Measurements from ENCODE around the gene PARP1.
"Not testable (repeated sequence)": the region's sequence is repeated elsewhere in the genome, so short reads cannot be mapped to it uniquely, and the experiment has no call there.

PARP1 gene

GRCh38 chr1:226351709-226352108 lies 56.2 kb downstream of the PARP1 start:
- DNase-seq (ENCODE audit: low read depth in 2 of 2), result no peak

- DNase-seq (ENCODE audit: low read depth in 2 of 2), result no peak
Observed at GRCh38 chr1:226350519-226350865, 57.4 kb downstream of the PARP1 start.

- no peak for DNase-seq (ENCODE audit: low read depth in 2 of 2)
Observed at GRCh38 chr1:226349801-226350518, 57.9 kb downstream of the PARP1 start.

GRCh38 chr1:226349081-226349480 lies 58.8 kb downstream of the PARP1 start:
- DNase-seq (ENCODE audit: low read depth in 2 of 2), result no peak

- DNase-seq (ENCODE audit: low read depth in 2 of 2), result no peak
Observed at GRCh38 chr1:226344441-226345259, 63.2 kb downstream of the PARP1 start.

- no peak for DNase-seq (ENCODE audit: low read depth in 2 of 2)
Observed at GRCh38 chr1:226342656-226343055, 65.2 kb downstream of the PARP1 start.

DNA sequence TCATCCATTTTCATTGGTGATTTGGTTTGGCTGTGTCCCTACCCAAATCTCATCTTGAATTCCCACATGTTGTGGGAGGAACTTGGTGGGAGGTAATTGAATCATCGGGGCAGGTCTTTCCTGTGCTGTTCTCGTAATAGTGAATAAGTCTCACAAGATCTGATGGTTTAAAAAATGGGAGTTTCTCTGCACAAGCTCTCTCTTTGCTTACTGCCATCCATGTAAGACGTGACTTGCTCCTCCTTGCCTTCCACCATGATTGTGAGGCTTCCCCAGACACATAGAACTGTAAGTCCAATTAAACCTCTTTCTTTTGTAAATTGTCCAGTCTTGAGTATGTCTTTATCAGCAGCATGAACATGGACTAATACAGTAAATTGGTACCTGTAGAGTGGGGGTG lies 67.8 kb downstream of the PARP1 start:
- not testable (repeated sequence) for DNase-seq (ENCODE audit: low read depth in 2 of 2)

DNA sequence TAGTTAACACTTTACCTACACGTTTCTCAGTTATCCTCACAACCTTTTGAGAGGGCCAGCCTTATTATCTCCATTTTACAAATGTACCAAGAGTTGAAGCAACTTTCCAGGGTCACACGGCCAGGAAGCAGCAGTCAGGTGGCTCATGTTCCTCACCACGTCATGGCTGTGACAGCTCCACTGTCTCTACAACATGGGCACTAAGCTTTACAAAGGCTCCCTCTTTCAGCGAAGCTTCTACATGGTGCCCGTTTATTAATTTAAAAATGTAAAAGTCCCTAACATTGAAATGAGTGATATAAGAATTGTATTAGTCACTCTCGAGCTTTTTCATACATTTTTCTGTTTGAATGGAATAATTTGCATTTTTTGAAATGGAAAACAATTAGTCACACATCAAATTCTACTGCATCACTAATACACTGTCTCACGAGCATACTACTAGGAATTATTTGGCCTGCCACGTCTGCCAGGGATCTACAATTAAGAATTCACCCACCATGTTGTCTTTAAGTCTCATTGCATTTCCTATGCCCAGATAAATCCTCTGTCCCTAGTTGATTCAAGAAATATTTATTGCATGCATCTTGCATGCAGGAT lies 70.5 kb downstream of the PARP1 start:
- no peak for DNase-seq (ENCODE audit: low read depth in 2 of 2)

DNA sequence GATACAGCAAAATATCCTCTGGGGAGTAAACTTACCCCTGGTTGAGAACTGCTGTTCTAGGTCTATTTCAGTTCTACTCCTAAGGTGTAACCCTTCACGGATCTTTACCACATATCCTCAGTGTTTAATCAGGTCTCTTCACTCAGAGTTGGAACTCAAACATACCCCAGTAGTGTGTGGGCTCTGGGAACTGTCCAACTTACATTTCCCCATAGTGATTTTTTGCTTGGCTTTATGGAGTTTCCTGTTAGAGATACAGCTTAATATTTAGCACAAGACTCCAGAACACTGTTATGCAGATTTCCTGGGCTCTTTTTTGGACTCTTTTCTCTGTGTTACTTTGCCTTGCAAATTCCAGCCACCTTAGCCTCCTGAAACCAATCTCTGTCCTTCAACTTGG lies 72.2 kb downstream of the PARP1 start:
- no peak for DNase-seq (ENCODE audit: low read depth in 2 of 2)

DNA sequence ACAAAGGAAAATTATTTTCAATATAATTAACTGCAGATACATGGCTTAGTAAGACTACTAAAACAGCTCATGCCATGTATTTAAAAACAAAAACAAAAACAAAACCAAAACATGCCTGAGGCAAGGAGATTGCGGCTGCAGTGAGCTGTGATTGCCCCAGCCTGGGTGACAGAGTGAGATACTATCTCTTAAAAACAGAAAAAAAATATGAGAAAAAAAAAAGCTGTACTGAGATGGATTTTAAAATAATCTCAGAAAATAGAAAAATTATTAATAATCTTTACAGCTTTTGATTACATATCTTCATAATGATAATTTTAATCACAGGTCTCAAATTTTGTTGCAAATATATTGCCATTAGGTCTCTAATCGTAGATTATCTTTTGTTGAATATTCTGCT lies 74.9 kb downstream of the PARP1 start:
- no peak for DNase-seq (ENCODE audit: low read depth in 2 of 2)

DNA sequence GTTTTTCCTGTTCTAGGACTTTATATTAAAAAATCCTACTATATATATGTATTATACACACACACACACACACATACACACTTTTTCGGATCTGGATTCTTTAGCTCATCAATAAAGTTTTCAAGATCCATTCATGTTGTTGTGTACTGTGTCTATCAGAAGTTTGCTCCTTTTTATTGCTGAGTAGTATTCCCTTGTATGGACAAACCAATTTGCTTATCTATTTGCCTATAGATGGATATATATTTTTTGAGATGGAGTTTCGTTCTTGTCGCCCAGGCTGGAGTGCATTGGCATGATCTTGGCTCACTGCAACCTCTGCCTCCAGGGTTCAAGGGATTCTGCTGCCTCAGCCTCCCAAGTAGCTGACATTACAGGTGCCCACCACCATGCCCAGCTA lies 78.7 kb downstream of the PARP1 start:
- DNase-seq (ENCODE audit: low read depth in 2 of 2), result no peak

DNA sequence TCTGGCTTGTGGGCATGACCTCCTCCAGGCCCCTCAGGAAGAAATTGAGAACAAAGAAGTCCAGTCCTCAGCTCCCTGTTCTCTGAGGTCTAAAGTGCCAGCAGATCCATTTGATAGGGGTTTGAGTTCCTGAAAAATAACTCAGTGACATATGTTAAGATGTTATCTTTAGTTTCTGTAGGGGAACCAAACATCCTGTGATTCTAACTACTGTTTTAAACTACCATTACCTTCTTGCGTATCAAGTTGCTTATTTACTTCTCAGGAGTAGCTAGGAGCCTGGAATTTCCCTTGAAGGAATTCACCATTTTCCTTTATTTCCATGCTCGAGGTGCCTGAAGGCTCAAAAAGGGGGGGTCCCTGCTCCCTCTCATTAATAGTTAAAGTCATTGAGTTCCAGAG lies 80.1 kb downstream of the PARP1 start:
- no peak for DNase-seq (ENCODE audit: low read depth in 2 of 2)

DNA sequence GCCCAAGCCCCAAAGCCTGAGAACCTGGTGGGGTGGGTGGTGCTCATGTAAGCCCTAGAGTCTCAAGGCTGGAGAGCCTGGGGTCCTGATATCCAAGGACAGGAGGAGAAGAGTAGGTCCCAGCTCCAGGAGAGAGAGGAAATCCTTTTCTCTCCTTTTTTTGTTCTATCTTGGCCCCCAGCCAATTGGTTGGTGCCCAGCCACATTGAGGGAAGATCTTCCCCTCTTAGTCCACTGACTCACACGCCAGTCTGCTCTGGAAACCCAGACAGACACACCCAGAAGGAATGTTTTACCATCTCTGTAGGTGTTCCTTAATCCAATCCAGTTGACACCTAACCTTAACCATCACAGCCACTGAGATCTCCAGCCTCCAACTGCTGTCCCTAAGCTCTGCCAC lies 82.7 kb downstream of the PARP1 start:
- DNase-seq (ENCODE audit: low read depth in 2 of 2), result no peak

DNA sequence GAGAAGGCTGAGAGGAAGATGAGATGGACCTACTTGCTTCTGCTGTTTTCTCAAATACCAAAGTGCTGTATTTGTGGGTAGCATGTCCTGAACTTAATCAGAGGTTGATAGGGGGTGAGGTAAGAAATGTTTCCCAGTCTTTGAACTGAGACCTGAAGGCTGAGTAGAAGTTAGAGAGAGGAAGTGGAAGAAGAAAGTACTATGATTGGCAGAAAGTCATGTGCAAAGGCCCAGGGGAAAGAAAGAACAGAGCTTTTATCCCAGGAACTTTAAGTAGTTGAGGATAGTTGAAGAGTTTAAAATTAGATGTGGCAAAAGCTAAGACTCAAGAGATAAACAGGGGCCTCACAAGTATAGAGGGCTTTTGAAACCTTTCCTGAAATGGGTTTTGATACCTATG lies 83.4 kb downstream of the PARP1 start:
- DNase-seq (ENCODE audit: low read depth in 2 of 2), result no peak

DNA sequence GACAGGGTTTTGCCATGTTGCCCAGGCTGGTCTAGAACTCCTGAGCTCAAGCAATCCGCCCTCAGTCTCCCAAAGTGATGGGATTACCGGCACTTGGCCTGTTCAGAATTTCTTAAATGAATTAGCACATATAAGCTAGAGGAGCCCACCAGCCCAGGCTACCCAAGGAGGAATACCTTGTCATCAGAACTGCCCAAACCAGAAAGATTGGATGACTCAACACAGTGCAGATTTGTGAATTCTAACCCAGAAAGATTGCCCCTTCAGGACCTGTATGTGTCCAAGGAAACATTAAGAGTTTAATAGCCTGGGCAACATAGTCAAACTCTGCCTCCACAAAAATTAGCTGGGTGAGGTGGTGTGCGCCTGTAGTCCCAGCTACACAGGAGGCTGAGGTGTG lies 84.9 kb downstream of the PARP1 start:
- DNase-seq (ENCODE audit: low read depth in 2 of 2), result no peak

- DNase-seq (ENCODE audit: low read depth in 2 of 2), result no peak
Observed at GRCh38 chr1:226320930-226321329, 87.0 kb downstream of the PARP1 start.

DNA sequence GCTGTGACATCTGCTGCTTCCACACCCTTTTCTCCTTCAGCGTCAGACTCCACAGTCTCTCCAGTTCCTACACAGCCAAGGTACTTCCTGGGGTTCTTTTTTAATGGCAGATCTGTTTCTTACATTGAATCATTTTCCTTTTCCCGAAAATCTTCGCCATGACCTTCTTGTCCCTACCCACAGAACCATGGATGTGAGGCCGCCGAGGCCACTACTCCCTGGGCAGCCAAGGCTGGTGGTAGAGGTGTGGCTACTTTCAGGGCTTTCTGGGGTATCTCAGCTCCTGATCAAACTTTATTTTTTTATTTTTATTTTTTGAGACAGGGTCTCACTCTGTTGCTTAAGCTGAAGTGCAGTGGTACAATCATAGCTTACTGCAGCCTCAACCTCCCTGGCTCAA lies 89.4 kb downstream of the PARP1 start:
- DNase-seq (ENCODE audit: low read depth in 2 of 2), result no peak

- DNase-seq (ENCODE audit: low read depth in 2 of 2), result no peak
Observed at GRCh38 chr1:226314055-226314454, 93.8 kb downstream of the PARP1 start.

DNA sequence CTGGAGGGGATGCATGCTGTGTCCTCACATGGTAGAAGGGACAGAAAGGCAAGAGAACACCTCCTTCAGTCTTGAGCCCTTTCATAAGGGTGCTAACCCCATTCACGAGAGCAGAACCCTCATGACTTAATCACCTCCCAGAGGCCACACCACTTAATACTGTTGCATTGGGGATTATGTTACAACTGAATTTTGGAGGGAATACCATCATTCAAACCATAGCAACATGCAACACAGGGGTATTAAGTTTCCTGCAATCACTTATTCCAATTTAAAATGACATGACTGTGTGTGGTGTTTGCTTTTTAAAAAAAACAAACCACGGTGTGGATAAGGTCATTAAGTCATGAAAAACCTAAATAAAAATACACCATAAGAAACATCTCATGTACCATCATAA lies 95.8 kb downstream of the PARP1 start:
- no peak for DNase-seq (ENCODE audit: low read depth in 2 of 2)

GRCh38 chr1:226311376-226311775 lies 96.5 kb downstream of the PARP1 start:
- DNase-seq (ENCODE audit: low read depth in 2 of 2), result no peak
